ENCODE results near the gene CDSN.
"Not testable (repeated sequence)": the region's sequence is repeated elsewhere in the genome, so short reads cannot be mapped to it uniquely, and the experiment has no call there.

CDSN gene

DNA sequence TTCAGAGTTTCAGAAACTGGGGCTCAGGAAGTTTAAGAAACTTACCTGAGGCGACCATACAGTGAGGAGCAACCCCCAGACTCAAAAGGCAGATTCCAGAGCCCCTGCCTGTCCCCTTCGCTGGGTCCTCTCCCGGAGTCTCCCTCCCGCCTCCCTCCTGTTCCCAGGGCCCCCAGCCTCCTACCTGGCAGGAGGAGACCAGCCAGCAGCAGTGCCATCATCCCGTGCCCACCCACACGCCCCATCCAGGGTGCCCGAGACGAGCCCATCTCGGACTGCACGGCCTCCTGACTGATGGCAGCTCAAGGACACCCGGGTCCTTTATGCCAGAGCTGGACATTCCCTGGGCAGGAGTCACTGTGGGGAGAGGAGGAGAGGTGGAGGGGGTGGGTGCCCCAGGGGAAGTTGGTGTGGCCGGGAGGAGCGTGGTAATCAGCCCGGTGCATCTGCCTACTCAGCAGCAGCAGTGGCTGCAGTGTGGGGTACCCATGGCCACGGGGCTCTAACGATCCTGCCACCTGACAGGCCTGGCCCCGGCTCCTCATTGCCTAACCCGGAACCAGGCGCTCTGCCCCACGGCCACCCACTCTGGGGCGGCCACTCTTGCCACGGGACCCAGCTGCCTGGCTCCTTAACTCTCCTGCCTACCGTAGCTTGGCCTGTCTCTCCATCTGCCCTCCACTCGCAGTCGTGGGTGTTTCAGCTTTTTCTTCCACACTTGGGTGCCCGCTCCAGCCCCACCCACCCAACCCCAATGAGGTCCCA is at the start of gene CDSN:
Gene CDSN (minus strand): TSS at position 296 of the 765 bp plus-strand sequence. CDS start 27 bp downstream, at position 269.
- no peak for DNase-seq

- no peak for DNase-seq
Observed at GRCh38 chr6:31169123-31169857, 49.0 kb upstream of the CDSN start.

DNA sequence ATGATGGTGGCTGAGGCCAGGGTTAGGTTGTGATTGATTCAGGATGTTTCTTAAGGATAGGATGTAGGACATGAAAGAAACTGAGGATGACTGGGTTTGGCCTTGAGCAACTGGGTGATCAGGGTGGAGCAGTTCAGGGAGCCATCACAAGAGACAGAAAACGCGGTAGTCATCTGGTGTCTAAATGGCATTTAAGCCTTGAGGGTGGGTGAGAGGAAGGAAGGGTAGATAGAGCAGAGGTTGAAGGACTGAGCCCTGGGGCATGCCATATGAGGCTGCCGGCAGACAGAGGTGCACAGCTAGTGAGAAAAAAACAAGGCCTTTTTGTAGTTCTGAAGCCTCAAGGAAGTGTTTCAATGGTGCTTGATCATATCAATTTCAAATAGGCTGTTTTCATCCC is 48.4 kb upstream of the CDSN start:
- no peak for DNase-seq

- no peak for DNase-seq
Observed at GRCh38 chr6:31165986-31166385, 45.7 kb upstream of the CDSN start.

DNA sequence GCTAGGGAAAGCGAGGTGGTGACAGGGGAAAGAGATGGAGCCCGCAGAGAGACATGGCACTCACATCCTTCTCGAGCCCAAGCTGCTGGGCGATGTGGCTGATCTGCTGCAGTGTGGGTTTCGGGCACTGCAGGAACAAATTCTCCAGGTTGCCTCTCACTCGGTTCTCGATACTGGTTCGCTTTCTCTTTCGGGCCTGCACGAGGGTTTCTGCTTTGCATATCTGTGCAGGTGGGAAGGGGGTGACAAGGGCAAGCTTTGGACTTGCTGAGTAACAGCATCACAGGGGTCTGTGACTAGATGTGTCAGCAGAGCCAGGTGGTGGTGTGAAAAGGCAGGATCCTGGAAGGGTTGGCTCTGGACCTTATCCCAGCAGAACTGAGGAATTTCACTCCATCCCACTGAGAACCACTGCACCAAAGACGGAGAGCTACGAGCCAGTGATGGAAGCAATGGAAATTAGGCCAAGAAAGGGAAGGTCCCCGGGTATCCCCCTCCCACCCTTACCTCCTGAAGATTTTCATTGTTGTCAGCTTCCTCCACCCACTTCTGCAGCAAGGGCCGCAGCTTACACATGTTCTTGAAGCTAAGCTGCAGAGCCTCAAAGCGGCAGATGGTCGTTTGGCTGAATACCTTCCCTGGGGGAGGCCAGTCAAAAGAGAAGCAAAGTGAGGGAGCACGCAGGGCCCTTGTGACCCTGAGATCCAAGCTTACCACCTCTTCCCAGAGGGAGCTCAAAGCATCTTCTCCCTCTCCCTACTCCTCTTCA is 45.0 kb upstream of the CDSN start:
- DNase-seq = not testable (repeated sequence)

GRCh38 chr6:31164475-31165063 is 44.3 kb upstream of the CDSN start:
- not testable (repeated sequence) for DNase-seq

DNA sequence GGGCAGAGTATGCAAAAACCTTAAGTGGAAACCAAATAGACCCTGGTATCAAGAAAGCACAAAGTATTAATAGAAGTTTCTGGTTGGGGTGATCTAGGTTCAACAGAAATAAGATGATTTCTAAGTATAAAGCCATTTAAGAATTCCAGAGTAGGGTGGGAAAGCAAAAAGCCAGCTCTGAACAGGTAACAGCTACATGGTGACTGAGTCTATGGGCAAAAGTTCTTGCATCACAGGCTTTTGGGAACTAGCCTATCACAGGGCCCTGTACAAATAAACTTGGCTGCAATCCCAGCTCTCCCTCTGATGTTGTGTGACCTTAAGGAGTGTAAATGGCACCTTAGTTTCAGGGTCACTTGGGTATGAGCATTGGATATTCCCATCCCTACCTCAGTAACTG is 43.7 kb upstream of the CDSN start:
- no peak for DNase-seq

- DNase-seq = no peak
Observed at GRCh38 chr6:31162463-31163165, 42.4 kb upstream of the CDSN start.

GRCh38 chr6:31161216-31162126 is 41.2 kb upstream of the CDSN start:
- no peak for DNase-seq

GRCh38 chr6:31158863-31159855 is 38.9 kb upstream of the CDSN start:
- DNase-seq = peak; percentile 7

GRCh38 chr6:31158140-31158862 is 38.1 kb upstream of the CDSN start, which contains the start of gene TCF19:
Gene TCF19, plus strand, starts transcription at chr6:31158589. Its CDS starts 881 bp downstream, at chr6:31159470.
- DNase-seq = peak; percentile 99

DNA sequence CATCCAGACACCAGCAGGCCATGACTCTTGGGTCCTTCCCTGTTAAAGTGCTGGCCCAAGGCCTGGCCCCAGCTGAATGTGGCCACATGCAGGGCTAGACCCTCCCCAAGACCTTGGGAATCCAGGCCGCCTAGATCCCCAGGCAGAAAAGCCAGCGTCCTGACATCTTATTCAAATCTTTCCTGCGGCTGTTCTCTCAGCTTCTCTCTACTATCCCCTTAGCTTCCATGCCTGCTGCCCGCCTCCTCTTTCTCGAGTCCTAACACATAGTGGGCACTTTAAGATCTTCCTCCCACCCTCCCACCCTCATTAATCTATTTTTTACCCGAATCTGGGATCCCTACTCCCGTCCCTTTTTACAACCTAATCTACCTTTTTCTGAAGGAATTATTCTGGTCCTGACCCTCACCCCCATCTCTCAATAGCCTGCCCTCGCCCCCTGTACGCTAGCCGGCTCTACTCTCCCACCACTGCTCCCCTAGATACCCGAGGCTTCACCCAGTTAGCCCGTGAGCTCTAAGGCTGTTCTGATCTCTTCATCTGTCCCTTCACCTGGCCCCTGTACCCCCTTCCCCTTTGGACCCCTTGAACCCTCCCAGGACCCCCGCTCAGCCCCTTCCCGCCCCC is 37.4 kb upstream of the CDSN start, which contains the start of gene CCHCR1:
Gene CCHCR1 (minus strand): TSS at position 290 of the 627 bp plus-strand sequence. CDS start 202 bp downstream, at position 88.
- DNase-seq = no peak

DNA sequence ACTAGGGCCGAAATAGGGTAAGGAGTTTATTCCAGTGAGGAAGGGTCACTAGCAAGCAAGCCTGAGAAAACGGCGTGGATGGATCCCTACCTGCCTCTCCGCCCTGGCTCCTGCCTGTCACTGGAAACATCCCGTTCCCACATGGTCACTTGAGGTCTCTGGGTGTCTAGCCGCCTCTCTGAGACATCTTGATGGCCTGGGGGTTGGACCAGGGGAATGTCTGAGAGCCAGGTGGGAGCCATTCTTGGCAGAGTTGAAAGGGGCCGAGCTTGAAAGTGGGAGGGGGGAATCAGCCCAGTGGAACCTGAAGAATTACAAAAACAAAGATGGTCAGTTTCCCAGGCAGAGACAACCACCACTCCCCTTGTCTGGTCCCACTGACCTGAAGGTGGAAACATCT is 36.4 kb upstream of the CDSN start:
- no peak for DNase-seq

GRCh38 chr6:31154436-31154835 is 34.2 kb upstream of the CDSN start:
- DNase-seq = no peak

GRCh38 chr6:31152781-31153180 is 32.5 kb upstream of the CDSN start:
- DNase-seq = no peak

- no peak for DNase-seq
Observed at GRCh38 chr6:31149827-31150447, 29.7 kb upstream of the CDSN start.

DNA sequence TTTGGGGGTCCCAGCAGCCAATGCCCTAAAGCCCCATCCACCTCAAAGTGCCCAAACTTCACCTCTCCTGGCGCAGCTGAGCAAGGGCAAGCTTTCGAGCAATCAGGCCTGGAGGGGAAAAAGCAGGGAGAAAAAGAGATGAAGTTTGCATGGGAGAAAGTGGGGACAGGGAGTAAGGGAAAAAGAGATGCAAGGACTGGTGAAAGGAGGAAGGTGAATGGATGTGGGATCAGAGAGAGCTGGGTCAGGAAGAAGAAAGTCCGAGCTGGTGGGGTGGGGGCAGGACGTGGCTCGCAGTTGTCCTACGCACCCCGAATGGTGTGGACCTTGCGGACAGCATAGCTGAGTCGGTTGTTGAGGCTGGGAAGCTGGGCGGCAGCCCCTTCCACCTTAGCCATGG is 25.1 kb upstream of the CDSN start:
- DNase-seq = no peak

GRCh38 chr6:31144970-31145340 is 24.7 kb upstream of the CDSN start:
- no peak for DNase-seq

All from activated effector memory CD4-positive, alpha-beta T cell treated with Interleukin-2 at 50 U/mL for 16 hours (primary cell).